DND-41 (cell line): ENCODE data around the gene PPP6R1.

Experiments used
- ATAC-seq: fragments of 200-7000 bp; cut with Tn5 transposase; 3 replicates; pipeline ENCODE4 v1.9.1; 2021; ENCODE audit warnings: low read depth; ENCODE audit not compliant: insufficient read depth
- DNase-seq: peaks from one replicate; pipeline ENCODE4 v3.0.0-alpha.2; 2020
- H2AFZ ChIP-seq: 2 replicates; pipeline ENCODE4 v1.6.0; 2012; ENCODE audit warnings: low read depth, low read length
- H3K27ac ChIP-seq: 2 replicates; pipeline ENCODE4 v1.5.1; 2012; ENCODE audit warnings: low read length, inconsistent platforms
- H3K27me3 ChIP-seq: fragments of 200-600 bp; sonication (generic); 2 replicates; pipeline ENCODE4 v1.6.0; 2012; ENCODE audit warnings: low read length, mild to moderate bottlenecking, inconsistent platforms; ENCODE audit not compliant: insufficient read depth, poor library complexity
- H3K36me3 ChIP-seq: 2 replicates; pipeline ENCODE4 v1.5.1; 2012; ENCODE audit warnings: low read length, inconsistent platforms; ENCODE audit not compliant: insufficient read depth
- H3K4me1 ChIP-seq: 2 replicates; pipeline ENCODE4 v1.5.1; 2012; ENCODE audit warnings: mild to moderate bottlenecking, low read length; ENCODE audit not compliant: insufficient read depth
- H3K4me2 ChIP-seq: 2 replicates; pipeline ENCODE4 v1.6.0; 2012; ENCODE audit warnings: mild to moderate bottlenecking, moderate library complexity, low read length, inconsistent platforms; ENCODE audit not compliant: insufficient read depth
- H3K4me3 ChIP-seq, 2 experiments: fragments of 200-600 bp in 1 of 2; shearing (Covaris generic) in 1 of 2; 2 replicates each; pipeline ENCODE4 v1.5.1; 2012 to 2016; ENCODE audit warnings: inconsistent platforms in 2 of 2, low read length in 2 of 2, mild to moderate bottlenecking in 2 of 2, low read depth in 1 of 2, moderate library complexity in 1 of 2
- H3K79me2 ChIP-seq: 2 replicates; pipeline ENCODE4 v1.6.0; 2012; ENCODE audit warnings: low read length, inconsistent platforms; ENCODE audit not compliant: insufficient read depth
- H3K9ac ChIP-seq: 2 replicates; pipeline ENCODE4 v1.6.0; 2012; ENCODE audit warnings: low read depth, mild to moderate bottlenecking, inconsistent platforms, low read length, moderate library complexity
- H3K9me3 ChIP-seq: 2 replicates; pipeline ENCODE4 v1.5.1; 2012; ENCODE audit warnings: low read length, moderate library complexity, mild to moderate bottlenecking, inconsistent platforms; ENCODE audit not compliant: insufficient read depth, severe bottlenecking
- H4K20me1 ChIP-seq: 2 replicates; pipeline ENCODE4 v1.6.0; 2012; ENCODE audit warnings: low read length; ENCODE audit not compliant: insufficient read depth
- CTCF ChIP-seq: IDR thresholded peaks from 2 replicates; pipeline ENCODE4 v1.5.1; 2012; ENCODE audit warnings: borderline replicate concordance, low read length, moderate library complexity, mild to moderate bottlenecking; ENCODE audit not compliant: poor library complexity, severe bottlenecking; ENCODE audit errors: extremely low read depth
- EZH2 ChIP-seq: IDR thresholded peaks from 3 replicates; pipeline ENCODE4 v1.6.1; 2012; ENCODE audit warnings: borderline replicate concordance, low read depth, mild to moderate bottlenecking, moderate library complexity, low read length, inconsistent platforms; ENCODE audit not compliant: severe bottlenecking

Gene PPP6R1

DNA sequence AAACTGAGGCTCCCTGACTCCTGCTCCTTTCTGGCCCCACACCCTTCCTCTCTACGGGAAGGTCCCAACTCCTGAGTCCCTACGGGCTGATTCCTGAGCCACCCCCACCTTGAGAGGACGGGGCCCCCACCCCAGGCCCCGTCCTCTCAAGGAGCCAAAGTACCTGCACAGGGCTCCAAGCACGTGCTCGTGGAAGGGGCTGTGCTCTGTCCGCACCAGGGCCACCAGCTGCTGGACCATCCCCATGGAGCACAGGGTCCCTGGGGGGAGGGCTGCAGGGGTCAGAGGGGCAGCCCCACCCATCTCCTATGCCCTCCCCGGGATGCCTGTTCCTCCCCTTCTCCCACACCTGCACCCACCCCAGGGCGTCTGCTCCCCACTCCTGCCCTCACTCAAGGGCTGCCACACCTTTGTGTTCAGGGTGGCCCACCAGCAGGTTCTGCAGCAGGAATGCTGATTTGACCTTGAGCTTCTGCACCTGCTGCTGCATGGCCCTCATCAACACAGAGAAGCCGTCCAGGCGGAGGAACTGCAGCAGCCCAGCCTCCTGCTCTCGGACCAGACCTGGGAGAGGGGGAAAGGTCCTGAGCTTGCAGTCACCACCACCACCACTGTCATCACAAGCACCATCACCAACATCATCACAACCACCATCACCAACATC is 7.0 kb upstream of the PPP6R1 start:
- Histone ChIP-seq H3K4me1 (peaks cover 1% of the 10 kb centered on the region), H2AFZ (no peak overlapping the region), H3K27me3 (no peaks in the 10 kb centered on the region), H4K20me1 (no peaks in the 10 kb centered on the region; the same call in 1 of the 2 replicates), H3K36me3 (peaks cover 16% of the 10 kb centered on the region), H3K79me2 (peaks cover 6% of the 10 kb centered on the region; the same call in 1 of the 2 replicates), H3K4me2 (no peak overlapping the region), H3K27ac (no peak overlapping the region), H3K9me3 (no peaks in the 10 kb centered on the region), H3K4me3 (no peak overlapping the region), H3K9ac (no peak overlapping the region)
- no peak for ATAC-seq
- TF ChIP-seq EZH2 (no peak), CTCF (no peak)
- no peak for DNase-seq

- Histone ChIP-seq H2AFZ (no peak overlapping the region), H3K4me1 (peaks cover 8% of the 10 kb centered on the region), H3K9me3 (no peaks in the 10 kb centered on the region), H3K4me2 (no peak overlapping the region), H3K27me3 (no peaks in the 10 kb centered on the region), H3K9ac (no peak overlapping the region), H3K79me2 (peaks cover 9% of the 10 kb centered on the region; the same call in 1 of the 2 replicates), H3K27ac (no peak overlapping the region), H4K20me1 (no peaks in the 10 kb centered on the region; the same call in 1 of the 2 replicates), H3K36me3 (peaks cover 10% of the 10 kb centered on the region), H3K4me3 (no peak overlapping the region)
- TF ChIP-seq EZH2: no peak
- TF ChIP-seq CTCF: no peak
- DNase-seq: no peak
- ATAC-seq: no peak
Observed at GRCh38 chr19:55265173-55265572, 6.4 kb upstream of the PPP6R1 start.

DNA sequence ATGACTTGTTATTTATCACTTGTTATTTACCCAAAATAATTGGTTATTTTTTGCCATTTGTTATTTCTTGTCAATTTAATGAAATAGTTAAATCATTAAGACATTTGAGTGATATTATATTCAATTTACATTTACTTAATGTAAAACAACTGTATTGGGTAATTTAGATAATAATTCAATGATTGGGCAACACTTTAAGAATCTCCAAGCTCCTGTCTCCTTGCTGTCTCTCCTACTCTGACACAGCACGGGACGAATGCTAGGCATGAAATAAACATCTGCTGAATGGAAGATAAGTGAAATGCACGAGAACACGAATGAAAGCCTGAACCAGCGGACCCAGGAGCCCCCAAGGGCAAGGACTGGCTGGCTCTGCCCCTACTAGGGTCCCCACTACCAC is 5.7 kb upstream of the PPP6R1 start:
- Histone ChIP-seq H3K4me2 (no peak overlapping the region), H3K4me1 (peaks cover 15% of the 10 kb centered on the region), H3K27me3 (no peaks in the 10 kb centered on the region), H3K9me3 (no peaks in the 10 kb centered on the region), H4K20me1 (no peaks in the 10 kb centered on the region; the same call in 1 of the 2 replicates), H3K9ac (no peak overlapping the region), H3K36me3 (peaks cover 4% of the 10 kb centered on the region; the same call in 1 of the 2 replicates), H2AFZ (no peak overlapping the region), H3K27ac (no peak overlapping the region), H3K79me2 (peaks cover 14% of the 10 kb centered on the region), H3K4me3 (no peak overlapping the region)
- no peak for DNase-seq
- no peak for TF ChIP-seq CTCF
- no peak for TF ChIP-seq EZH2
- no peak for ATAC-seq
